Stimulated activated CD8-positive, alpha-beta memory T cell treated with anti-CD3 and anti-CD28 coated beads, Interleukin-7, amount 100 ng/mL, for 48 hours (primary cell): ENCODE measurements around the gene CD34.
A peak's percentile ranks its signal among the peaks of the same experiment; 100 is the strongest.

Experiments
- DNase-seq, 2 donors: peaks; one replicate each; pipeline ENCODE4 v3.0.0-alpha.2; 2020; ENCODE audit warnings: low read depth in 1 of 2; ENCODE audit errors: extremely low read depth in 1 of 2

Gene CD34

GRCh38 chr1:207836591-207837347 is 74.2 kb downstream of the CD34 start:
- no peak for DNase-seq

- no peak for DNase-seq
These were observed 75.0 kb downstream of the CD34 start for GRCh38 chr1:207835958-207836357.

- DNase-seq: no peak
These were observed 76.8 kb downstream of the CD34 start for GRCh38 chr1:207833956-207834660.

GRCh38 chr1:207833381-207833780 is 77.5 kb downstream of the CD34 start:
- no peak for DNase-seq

- no peak for DNase-seq
These were observed 78.1 kb downstream of the CD34 start for GRCh38 chr1:207832796-207833195.

GRCh38 chr1:207831517-207832327 is 79.2 kb downstream of the CD34 start:
- peak in 1 of 2 donors; percentile 39 for DNase-seq
